Measurements from ENCODE around the gene UGT1A9.
"Not testable (repeated sequence)": the region's sequence is repeated elsewhere in the genome, so short reads cannot be mapped to it uniquely, and the experiment has no call there.

UGT1A9 gene

DNA sequence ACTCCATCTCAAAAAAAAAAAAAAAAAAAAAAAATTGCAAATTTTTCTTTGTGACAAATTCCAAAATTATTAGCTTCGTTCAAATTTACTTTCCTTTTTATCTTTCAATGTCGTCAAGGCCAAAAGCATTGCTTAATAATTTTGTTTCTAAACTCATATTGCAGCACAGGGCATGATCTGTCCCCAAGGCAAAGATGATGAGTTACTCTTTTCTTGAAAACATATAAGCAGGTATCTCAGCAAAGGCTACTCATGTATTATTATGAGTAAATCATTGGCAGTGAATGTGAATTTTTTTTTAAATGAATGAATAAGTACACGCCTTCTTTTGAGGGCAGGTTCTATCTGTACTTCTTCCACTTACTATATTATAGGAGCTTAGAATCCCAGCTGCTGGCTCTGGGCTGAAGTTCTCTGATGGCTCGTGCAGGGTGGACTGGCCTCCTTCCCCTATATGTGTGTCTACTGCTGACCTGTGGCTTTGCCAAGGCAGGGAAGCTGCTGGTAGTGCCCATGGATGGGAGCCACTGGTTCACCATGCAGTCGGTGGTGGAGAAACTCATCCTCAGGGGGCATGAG is 9.9 kb downstream of the UGT1A9 start, which contains the start of gene UGT1A7:
Gene UGT1A7, plus strand, starts transcription at position 381 of the 579 bp plus-strand sequence. Its CDS starts 37 bp downstream, at position 418.
- DNase-seq = no peak

DNA sequence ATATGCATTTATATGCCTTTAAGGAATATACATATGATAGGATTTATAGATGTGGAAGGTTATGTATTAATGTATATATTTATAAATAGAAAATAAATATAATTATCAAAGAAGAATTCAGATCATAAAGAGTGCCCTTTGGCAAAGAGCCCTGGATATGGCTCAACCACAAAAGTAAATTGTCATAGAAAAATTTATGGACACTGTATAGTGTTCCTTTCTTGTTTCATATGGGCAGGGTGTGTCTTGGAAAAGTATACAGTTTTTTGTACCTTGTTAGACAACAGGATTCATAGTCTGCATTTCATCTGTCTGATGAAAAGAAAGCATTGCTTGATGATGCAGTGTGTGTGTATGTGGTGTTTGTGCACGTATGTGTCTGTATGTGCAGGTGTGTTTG is 12.9 kb downstream of the UGT1A9 start:
- no peak for DNase-seq

DNA sequence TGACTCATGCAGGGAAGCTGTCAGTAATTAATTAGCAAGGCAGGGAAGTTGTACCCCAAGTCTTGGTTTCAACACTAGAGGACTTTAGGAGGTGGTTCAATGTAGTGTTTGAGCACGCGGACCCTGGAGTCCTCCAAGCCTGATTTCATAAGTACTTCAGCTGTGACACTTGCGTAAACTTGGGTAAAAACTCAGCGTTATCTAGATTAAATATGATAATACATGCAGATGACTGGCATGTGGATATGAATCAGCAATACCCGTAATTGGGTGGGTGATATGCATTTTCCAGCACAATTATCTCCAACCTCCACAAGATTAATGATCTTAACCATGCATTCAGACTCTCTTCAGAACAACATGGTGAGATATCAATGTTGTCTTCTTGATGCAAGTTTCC is 15.2 kb downstream of the UGT1A9 start:
- DNase-seq = no peak

DNA sequence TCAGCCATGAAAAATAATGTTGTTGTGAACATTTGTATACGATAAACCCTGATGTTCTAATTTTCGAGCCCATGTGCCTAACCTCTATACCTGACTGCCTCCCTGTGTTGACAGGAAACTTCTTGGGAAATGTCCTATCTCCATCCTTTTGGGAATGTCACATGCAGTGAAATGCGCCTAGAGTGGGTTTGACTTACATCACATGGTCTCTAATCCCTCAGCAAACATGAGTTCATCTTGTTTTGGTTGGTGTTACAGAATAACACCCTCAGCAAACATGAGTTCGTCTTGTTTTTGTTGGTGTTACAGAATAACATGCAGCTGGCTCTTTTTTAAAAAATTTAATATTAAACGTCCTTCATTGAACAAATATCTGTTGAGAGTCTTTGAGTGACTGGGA is 16.6 kb downstream of the UGT1A9 start:
- no peak for DNase-seq

DNA sequence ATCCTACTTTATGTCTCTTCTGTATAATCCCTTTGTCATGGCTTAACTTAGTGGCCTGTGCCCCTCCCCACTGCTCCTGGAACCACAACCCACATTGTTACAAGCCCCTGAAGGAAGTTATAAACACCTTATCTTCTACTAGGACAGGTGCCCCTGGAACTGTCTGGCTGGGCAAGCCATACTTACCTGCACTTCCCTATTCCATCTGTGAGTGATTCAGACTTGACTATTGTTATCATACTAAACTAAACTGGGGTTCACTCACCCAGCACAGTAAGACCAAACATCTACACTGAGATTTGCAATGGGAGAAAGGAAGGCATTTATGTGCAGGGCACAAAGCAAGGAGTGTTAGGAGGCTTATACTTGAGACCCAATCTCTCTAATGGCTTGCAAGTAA is 17.3 kb downstream of the UGT1A9 start:
- no peak for DNase-seq

DNA sequence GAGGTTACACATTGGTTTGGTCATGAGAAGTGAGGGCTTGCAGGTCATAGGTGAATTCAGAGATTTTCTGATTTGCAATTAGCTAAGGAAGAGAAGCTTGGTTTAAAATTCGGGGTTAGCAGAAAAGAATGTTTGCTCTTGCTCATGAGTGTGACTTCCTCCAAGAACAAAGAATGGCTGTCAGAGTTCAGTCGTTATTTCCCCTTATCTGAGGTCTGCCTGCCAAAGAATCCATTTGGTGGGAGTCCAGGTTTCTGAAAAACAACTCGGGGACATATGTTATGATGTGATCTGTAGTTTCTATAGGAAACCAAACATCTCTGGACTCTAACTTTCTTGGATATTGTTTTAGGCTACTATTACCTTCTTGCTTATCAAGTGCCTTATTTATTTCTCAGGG is 17.8 kb downstream of the UGT1A9 start:
- no peak for DNase-seq

DNA sequence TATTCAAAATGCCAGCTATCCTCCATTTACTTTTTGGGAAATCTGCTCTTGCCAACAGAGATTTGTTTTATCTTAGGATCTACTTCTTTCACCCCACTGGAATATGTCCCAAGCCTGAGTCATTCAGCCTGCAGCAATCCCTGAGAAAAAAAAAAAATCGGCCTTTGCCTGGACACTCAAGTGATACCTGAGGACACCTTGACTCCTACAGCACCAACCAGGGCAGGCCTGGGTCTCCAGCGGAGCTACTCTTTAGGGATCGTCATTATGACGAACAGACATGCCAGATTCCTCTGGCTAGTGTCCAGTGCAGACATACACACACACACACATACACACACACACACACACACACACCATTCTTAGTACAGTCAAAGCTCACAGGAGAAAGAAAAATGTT is 18.7 kb downstream of the UGT1A9 start:
- no peak for DNase-seq

DNA sequence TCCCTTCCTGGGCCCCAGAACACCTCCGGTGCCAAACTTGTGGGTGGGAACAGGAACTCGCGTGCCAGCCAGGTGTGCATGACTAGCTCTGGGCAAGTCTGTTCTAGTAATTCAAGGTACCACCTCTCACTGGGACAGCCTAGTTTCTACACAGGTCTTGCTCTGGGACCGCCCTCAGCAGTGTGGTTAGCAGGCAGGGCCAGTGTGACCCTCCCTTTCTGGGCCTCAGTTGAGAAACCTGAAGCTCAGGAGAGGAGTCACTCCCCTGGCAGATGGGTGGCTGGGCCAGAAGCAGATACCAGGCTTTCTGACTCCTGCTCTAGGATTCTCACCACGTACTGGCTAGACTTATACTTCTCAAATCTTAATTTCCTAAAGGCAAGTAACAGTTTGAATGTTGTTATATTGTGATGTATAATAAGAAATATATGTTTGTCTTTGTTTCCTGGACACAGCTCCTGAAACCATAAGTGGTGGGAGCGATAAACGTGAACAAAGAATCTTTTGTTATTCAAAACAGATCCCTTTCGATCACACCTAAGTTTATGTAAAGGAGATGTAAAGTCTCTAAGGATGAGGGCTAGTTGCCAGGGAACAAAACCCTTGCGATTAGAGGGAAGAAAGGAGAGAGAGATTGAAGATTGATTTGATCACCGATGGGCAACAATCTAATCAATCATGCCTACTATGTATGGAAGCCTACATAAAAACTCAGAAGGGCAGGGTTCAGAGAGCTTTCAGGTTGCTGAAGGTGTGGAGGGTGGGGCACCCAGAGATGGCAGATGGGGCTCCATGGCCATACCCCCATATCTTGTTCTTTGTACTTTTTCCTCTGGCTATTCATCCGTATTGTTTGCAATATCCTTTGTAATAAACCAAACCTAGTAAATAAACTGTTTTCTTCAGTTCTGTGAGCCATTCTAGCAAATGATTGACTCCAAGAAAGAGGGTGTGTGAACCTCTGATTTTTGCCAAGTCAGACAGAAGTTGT is 20.0 kb downstream of the UGT1A9 start:
- no peak for DNase-seq

DNA sequence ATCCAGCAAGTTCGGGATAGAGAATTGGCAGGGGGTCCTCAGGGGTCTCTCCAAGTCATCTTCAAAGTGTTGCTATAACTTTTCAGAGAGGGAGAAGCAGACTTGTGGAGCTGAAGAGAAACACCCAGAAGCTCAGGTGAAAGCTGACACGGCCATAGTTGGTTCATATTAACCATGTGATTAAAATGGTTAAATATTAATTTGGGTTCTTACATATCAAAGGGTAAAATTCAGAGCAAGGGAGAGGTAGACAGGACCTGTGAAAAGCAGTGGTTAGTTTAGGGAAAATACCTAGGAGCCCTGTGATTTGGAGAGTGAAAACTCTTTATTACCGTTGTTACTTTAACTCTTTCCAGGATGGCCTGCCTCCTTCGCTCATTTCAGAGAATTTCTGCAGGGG is 20.9 kb downstream of the UGT1A9 start, which contains the start of gene UGT1A6:
Gene UGT1A6, plus strand, starts transcription at position 243 of the 400 bp plus-strand sequence. Its CDS starts 115 bp downstream, at position 358.
- no peak for DNase-seq

DNA sequence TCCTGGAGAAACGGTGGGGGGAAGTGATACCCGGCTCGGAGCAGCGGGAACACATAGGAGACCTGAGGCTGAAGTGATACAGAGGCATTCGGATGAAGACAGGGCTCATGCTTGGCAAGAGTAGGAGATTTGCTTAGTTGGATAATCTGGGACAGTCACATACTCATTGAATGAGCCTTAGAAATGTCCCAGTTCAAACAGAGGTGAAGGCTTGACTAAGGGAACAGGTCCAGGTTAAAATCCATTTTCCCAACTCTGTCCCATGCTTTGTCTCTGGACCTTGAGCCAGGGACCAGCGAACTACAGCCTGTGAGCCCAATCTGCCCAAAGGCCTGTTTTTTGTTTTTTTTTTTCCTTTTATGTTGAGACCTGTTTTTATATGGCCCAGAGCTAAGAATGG is 22.3 kb downstream of the UGT1A9 start:
- DNase-seq = no peak

DNA sequence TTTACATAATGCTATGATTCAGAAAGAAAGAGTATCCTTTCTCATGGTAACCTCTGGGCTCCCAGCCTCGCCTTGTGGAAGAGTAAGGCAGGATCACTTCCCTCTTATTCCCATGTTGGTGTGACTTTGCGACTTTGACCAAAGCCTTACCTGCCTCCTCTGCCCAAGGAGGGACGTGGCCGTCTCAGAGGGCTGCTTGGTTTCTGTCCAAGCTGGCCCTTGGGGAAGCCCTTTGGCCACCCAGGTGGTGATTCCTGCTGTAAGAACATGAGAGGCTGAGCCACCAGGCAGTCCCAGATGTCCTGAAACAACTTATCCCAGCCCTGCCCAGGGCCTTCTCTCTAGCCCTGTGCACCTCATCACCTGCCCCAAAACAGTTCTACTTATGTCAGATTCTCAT is 27.0 kb downstream of the UGT1A9 start:
- no peak for DNase-seq

DNA sequence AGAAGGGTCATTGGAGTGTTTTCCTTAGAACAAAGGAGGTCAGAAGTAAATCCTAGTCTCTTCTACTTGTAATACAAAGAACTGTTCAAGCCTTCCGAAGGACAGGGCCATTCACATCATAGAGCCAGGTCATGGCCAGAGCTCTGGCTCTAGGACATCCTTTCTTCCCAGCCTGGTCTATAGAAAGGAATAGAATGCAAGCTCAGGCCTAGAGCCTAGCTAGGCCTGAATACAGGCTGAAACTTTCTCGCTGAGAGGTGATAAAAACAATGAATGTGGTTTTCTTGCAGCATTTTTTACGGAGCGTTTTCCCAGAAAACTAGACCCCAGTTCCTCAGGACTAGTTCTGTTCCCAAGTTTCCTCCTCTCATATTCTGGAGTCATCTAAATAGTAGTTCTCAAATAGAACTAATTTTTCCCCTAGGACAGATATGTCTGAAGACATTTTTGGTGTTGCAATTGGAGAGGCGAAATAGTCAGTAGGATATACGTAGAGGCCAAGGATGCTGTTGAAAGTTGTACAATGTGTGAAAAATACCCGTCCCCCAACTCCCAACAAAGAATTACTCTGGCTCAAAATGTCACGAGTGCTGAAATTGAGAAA is 27.8 kb downstream of the UGT1A9 start:
- DNase-seq = no peak

DNA sequence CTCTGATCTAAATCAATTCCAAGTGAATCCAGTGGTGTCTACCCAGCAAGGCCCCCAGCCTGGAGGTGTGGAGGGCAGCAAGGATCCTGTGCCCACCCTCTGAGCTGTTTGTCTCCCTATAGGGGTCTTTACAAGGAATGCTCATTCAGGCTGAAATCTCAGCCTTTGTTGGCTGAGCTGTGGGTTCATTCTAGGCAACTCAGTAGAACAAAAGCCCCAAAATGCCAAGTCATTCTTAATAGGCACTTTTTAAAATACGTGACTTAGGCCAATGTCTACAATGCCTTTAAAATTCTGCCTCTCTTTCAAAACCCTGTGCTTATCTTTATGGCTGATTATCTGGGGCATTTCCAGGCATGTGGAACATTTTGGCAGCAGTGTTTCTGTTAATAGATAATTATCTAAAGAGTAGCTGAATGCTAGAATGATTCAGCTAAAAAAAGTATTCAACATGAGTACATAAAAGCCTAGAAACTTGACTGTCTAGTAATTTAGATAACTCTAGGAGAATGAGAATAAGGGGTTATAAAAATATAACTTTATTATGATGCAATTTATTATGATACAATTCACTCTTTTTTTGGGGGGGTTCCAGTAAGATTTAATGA is 28.4 kb downstream of the UGT1A9 start:
- DNase-seq = no peak

DNA sequence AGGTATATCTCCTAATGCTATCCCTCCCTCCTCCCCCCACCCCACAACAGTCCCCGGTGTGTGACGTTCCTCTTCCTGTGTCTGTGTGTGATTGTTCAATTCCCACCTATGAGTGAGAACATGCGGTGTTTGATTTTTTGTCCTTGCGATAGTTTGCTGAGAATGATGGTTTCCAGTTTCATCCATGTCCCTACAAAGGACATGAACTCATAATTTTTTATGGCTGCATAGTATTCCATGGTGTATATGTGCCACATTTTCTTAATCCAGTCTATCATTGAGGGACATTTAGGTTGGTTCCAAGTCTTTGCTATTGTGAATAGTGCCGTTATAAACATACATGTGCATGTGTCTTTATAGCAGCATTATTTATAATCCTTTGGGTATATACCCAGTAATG is 29.1 kb downstream of the UGT1A9 start:
- not testable (repeated sequence) for DNase-seq

DNA sequence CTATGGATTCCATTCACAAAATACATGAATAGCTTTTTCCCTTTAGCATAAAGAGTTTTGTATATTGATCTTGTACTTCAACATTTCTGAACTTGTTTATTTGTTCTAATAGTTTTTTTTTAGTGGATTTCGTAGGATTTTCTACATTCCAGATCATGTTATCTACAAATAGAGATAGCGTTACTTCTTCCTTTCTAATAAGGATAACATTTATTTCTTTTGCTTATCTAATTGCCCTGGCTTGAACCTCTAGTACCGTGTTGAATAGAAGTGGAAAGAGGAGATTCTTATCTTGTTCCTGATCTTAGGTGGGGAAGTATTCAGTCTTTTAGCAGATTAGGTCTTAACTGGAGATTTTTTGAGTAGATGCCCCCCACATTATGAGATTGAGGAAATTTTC is 30.5 kb downstream of the UGT1A9 start:
- no peak for DNase-seq

DNA sequence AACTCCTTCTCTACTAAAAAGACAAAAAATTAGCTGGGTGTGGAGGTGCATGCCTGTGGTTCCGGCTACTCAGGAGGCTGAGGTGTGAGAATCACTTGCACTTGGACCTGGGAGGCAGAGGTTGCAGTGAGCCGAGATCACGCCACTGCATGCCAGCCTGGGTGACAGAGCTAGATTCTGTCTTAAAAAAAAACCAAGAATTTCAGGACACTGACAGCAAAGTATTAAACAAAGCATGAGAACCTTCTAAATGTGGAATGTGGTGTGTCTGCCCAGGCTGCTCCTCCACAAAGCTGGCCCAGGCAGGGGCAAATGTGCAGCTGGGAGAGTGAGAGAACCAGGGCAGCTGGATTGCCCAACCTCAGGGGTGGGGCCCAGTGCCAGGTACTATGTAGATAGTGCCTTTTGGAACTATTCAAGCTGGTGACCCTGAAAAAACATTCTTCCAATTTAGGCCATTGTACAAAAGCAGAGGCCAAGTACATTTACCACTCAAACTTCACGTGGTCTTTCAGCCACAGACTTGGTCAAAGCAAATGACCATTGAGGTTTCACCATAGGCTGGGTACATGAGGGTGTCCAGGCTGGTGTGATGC is 34.3 kb downstream of the UGT1A9 start:
- no peak for DNase-seq

DNA sequence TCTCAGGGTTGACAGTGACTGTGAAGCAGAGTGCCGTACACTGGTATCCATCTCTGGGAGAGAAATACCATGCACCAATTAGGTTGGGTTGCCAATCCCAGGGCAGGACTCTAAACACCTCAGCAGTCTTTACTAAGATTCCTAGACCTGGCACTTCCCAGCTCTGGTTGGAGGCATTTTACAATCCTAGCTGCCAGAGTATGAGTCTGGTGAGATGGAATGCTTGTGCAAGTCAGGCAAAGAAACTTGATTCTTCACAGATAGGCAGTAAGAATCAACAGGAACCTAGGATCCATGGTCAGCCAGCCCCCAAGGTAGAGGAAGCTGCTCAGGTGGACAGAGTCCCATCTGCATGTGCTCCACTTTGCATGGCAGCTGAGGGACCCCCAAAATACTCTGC is 35.0 kb downstream of the UGT1A9 start:
- DNase-seq = no peak

DNA sequence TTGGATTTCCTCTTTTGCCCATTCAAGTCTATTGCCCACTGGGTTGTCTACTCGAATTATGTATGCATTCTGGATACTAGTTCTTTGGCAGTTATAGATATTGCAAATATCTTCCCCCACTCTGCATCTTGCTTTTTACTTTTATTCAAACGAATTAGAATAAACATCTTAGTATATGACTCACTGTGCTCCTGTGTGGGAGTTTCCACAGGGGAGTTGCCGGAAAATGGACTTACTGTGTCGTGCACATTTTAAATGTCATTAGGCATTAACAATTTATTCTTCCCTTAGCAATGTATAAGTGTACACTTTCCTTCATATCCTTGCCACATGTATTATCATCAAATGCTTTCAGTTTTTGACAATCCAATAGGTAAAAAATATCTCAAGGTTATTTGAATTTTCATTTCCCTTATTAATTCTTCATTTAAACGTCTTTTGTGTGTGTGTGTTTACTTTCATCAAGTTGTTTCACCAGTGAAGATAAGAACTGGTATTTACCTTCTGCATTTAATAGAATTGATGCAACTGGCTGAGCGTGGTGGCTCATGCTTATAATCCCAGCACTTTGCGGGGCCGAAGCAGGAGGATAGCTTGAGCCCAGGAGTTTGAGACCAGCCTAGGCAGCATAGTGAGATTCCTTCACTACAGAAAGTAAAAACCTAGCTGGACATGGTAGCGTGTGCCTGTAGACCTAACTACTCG is 36.4 kb downstream of the UGT1A9 start:
- DNase-seq = no peak

DNA sequence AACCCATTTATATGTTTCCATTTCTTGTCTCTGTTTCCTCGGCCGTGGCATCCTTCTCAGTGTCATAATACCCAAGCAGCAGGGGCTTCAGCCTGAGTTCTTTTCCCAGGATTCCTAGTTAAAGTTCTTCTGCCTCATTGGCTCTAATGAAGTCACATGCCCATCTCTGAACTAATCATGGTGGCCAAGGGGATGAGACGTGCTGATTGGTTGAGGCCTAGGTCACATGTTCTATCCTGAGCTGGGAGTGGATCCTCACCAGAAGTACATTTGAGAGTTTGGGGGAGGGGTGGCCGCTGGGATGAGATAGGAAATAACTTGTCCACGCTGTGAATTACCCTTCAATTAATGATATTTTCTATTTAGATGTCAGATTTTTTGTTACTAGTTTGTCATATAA is 37.2 kb downstream of the UGT1A9 start:
- no peak for DNase-seq

DNA sequence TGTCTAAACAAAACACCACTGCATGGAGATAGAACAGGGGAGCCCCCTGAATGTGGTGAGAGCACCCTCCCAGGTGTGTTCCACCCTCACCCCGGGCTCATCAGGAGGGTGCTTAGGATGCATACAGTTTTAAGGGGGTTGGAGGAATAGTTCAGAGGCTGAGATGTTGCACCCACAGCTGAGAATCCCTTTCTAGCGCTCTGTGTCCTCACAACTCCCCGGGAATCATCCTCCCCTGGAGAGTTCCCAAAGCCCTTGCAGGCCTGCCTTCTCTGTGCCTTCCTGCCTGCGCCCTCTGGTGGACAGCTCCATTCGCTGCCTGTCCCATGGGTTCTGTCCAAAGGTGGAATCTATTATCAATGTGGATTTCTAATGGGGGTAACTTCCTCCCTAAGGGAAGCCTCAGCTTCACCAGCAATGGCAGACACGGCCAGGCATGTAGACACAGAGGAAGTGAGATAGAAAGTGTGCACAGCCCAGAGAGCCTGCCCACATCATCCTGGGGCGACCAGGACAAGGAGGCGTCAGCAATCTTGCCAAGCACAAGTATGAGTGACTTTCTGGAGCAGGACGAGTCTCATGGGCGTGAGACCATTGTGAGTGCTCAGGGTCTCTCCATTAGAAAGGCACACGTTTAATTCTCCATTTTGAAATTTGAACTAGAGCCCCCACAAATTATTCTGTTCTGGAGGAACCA is 39.8 kb downstream of the UGT1A9 start:
- DNase-seq = peak; percentile 32

DNA sequence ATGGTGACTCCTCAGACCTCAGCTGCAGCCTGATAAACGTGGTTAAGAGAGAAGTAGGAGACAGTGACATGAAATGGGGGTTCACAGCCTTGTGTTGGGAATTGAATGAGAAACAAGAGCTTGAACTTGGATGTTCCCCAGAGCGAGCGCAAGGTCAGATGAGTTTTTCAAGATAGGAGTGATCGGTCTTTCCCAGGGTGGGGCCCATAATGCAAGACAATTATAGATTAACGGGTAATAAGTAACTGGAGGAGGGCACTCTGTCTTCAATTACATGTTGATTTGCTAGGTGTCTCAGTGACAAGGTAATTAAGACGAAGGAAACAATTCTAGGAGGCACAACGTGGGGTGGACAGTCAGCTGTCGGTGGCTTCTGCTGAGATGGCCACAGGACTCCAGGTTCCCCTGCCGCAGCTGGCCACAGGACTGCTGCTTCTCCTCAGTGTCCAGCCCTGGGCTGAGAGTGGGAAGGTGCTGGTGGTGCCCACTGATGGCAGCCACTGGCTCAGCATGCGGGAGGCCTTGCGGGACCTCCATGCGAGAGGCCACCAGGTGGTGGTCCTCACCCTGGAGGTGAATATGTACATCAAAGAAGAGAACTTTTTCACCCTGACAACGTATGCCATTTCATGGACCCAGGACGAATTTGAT is 41.0 kb downstream of the UGT1A9 start, which contains the start of gene UGT1A5:
Gene UGT1A5, plus strand, starts transcription at position 297 of the 651 bp plus-strand sequence. Its CDS starts 85 bp downstream, at position 382.
- no peak for DNase-seq

Data from NCI-H2081 treated with DMSO at 0.1 percent for 48 hours (cell line).